Hindlimb muscle (tissue), 1 donor: ENCODE results near the gene SLC38A11. TPM values are rescaled to one million over a fixed set of nuclear protein-coding genes. Genes with fewer than 3 reads are reported as not detected.

Experiments
- polyA plus RNA-seq: library from polyadenylated mRNA; unstranded; fragments of 120-200 nt; gene quantifications from one replicate; pipeline ENCODE4 v1.2.1, GENCODE V29; 2013; ENCODE audit not compliant: insufficient read length

Gene SLC38A11
- polyA plus RNA-seq, 1 donor: 0.15 TPM

Other genes with a start within 250 kb of the SLC38A11 start
- gene COBLL1, start 113.7 kb downstream of the SLC38A11 start, polyA plus RNA-seq: 7.3 TPM
- gene SCN3A, start 248.5 kb upstream of the SLC38A11 start, polyA plus RNA-seq: 0.45 TPM